GM19351 (cell line): ENCODE data around the gene VSTM4.
A peak's percentile ranks its signal among the peaks of the same experiment; 100 is the strongest.

Experiments used
- ATAC-seq: cut with Tn5 transposase; IDR thresholded peaks from one replicate; pipeline ENCODE4 v1.9.1; 2021; ENCODE audit warnings: mild to moderate bottlenecking, moderate library complexity; ENCODE audit not compliant: unreplicated experiment

VSTM4 gene

DNA sequence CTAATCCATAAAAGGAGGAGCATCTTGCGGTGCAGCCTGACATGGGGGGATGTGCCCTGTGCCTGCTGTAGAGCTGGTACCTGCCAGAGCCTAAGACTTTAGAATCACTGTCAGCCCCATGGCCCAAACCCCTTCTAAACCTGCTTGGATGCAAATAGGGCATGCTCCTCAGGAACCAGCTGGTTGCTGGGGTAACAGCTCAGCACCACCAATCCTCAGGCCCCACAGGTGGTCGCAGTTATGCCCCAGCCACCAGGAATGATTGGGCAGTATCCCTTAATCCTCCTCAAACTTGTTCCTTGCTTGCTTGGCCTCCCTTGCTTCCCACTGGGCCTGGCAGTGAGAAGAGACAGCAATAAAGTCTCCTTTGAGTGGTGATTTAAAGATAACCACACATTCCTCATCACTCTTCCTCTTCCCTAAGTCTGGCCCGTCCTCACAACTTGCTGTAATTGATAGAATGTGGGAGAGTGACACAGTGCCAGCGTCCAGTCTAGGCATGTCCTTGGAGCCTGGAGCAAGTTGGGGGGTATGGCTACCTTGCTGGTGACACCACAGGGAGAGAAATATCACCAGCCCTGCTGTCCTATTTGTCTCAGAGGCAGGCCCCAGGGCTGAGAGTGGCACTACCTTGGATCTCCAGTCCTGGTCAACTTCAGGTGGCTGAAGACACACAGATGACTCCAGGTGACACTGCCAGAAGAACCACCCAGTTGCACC is 43.0 kb downstream of the VSTM4 start:
- ATAC-seq = no peak

DNA sequence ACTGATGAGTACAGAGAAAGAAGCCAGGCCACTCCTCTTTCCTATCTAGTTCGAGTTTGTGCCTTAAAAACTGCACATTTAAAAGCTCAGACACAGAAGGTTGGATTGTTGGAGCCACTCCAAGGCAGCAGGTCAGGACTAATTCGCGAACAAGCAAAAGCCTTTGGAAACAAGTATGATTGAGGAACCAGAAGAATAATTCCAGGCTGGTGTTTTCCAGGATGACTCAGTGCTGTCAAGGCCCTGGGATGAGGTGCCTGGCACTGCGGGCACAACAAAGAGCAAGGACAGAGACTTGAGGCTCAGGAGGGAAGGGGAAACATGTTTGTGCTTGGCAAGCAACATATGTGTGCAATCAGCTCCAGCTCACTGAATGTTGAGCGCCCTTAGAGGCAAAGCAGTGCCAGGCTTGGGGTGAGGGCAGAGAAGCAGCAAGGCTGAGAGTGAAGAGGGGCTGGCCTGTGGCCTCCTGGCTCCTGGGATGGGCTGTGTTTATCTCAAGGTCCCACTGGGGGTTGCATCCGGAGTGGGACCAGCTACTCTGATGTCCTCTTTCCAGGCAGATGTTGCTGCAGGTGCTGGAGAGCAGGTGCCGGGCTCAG is 44.1 kb downstream of the VSTM4 start:
- ATAC-seq = no peak

DNA sequence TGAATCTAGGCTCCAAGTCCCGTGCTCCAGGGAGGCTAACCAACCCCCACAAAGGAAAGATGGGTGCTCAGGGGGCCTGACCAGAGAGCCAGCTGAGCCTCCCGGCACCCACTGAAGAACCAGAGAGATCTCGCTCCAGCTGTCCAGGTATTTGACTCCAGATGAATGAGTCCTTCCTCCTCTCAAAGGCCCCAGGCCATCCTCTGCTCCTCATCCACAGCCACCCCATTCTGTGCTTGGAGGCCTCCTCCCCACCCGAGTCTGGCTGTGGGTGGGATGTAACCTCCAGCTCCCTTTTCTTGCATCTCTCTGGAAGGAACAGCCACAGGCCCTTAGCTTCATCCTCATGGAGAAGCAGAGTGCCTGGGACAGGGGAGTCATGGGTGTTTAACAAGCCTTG is 44.6 kb downstream of the VSTM4 start:
- no peak for ATAC-seq

DNA sequence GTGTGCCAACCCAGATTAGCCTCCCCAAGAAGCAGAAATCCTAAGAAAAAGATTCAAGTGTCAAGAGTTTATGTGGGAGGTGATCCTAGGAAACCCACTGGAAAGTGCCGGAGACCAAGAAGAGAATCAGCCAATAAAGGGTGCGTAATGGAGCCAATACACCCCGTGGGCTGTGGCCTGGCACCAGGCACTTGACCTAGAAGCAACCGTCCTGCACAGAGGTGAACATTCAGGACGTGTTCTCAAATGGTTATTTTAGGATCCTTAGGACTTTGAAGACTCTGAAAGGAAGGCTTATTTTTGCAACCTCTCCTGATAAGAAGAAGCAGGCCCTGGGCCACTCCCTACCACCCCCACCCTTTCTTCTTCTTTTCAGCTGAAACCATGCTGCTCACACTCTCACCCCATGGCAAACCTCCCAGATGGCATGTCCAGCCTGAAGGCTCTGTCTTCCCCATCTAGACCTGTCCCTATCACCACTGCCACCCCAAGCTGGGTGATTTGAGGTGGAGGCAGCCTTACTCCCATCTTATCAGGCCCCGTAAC is 46.6 kb downstream of the VSTM4 start:
- ATAC-seq = no peak

DNA sequence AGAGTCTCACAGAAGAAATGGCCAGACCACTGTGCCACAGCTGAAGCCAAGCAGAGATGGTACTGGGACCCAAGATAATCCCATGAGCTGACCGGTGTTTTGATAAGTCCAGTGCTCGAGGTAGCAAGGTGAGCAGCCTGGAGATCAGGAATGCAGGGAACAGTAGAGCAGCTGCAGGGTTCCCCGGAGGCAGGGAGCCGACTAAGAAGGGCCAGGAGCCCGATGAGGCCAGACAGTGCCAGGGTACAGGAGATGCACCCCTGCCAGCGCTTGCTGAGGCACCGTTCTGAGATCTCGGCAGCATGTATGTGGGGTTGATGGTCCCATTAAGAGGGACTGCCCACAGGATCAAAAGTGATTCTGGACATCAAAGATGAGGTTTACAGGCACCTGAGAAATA is 47.1 kb downstream of the VSTM4 start:
- ATAC-seq = no peak

DNA sequence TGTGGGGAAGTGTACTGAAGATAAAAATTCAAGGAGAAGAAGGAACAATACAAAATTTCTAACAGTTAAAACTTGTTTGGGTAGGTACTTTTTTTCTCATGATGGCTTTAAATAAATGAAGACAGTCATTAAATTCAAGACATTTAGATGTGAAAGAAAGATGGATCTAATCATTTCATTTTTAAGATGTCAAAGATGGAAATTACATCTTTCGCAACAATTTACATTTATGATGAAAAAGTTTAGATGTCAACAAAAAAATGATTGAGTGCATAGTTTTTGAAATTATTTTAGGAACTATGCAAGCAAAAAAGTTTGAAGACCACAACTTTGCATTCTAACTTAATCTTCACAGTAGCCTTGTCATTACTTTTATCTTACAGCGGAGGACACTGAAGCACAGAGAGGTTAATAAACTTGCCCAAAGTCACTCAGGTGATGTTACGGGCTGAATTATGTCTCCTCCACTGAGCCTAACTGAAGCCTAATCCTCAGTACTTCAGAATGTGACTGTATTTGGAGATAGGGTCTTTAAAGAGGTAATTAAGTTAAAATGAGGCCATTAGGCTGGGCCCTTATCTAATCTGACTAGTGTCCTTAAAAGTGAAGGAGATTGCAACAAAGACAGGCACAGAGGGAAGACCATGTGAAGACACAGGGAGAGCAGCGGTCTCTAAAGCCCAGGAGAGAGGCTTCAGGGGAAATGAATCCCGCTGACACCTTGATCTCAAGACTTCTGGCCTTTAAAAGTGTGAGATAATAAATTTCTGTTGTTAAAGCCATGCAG is 48.2 kb downstream of the VSTM4 start:
- ATAC-seq = no peak

DNA sequence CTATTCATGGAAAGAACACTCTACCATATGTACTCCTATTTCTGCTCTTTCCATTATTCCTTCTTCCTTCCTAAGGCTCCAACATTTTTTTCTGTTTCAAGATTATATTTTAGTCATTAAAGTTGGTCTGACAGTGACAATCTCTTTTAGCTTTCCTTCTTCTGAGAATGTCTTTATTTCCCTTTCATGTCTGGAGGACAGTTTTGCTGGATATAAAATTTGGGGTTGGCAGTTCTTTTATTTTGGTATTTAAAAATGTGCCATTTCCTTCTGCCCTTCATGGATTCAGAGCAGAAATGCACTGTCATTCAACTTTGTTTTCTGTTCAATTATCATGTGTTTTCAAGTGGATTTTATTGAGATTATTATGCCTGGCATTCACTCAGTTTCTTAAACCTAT is 53.1 kb downstream of the VSTM4 start:
- no peak for ATAC-seq

DNA sequence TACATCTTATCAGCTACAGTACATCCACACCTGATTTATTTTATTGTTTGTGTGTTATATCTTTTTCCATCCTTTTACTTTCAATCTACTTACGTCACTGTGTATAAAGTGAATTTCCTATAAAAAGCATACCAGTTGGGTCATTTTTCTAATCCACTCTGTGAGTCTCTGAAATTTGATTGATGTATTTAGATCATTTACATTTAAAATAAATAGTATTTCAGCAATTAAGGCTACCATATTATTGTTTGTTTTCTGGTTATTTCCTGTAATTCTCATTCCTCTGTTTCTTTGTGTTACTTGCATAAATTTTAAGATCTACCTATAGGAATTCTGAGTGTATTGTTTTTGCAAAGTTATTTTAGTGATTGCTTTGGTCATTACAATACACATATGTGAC is 53.7 kb downstream of the VSTM4 start:
- ATAC-seq = no peak

DNA sequence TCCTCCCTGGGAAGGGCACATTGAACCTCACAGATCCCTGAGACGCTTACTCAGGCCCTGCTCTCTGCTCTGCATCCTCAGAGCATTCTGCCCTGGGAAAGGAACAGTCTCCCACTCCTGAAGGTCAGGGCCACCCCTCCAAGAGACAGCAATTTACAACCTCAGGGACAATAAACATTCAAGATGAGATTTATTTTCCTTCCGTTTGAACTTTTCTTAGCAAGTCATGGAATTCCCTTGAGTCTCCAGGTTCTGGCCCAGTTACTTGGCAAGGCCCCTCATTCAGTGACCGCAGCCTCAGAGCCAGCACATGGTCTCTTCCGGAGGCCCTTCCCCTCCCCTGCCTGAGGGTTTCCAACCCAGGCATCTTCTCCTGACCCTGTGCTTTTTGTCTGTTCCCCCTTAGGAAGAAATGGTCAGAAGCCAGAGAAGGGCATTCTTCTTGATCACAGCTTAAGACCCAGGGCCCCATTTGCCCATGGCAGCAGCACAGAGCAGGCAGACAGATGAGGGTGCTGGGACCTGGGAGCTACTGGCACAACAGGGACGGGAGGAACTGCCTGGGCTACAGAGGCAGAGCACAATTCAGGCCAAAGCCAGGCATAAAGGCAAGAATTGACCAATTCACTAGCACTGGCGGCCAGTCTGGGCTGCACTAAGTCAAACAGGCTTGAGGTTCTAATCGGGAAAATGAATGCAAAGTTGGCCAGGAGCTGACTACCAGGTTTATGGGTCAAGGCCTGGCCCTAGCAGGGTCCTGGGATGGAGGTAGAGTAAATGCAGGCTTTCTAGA is 56.7 kb downstream of the VSTM4 start:
- ATAC-seq = no peak

DNA sequence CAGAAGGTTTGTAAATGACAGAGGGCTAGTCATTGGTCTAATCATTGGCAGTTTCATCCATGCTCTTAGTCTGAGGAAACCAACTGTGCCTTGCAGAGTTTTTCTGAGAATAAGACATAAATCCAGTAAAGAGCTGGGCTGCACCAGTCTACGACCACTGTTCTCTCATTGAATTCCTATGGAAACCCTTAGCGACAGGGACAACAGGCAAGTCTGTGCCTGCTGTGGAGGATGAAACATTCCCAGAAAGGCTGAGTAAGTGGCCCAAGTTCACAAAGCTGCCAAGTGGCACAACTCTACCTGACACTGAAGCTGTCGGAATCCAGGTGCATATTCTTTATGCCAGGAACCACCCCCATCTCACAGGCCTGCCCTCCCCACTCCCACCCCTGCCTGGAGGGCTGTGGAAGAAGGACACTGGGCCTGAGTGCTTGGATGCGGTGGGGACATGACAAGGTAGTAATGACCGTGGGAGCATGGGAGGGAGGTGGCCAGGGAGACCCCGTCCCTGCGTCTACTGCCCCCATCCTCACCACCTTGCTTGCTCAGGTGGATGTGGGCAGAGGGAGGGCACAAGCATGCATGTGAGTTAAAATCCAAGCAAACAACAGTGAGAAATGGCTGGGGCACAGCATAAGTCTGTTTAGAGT is 58.0 kb downstream of the VSTM4 start:
- ATAC-seq = no peak

DNA sequence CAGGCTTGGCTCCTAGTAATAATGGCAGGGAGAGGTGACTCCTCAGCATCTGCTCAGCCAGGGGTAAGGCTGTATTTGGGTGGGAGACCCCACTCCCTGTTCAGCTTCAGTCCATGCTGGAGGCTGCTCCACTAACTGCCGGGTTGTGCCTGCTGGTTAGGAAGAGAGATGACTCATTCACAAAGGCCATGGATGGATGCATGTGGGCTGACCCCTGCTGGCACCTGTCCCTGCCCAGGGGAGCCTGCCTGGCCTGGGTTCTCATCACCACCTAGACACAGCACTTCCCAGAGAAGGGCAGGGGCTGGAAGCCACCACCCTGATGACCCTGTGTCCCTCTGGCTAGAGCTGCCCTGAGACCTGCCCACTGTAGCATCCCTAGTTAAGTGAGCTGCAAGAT is 59.0 kb downstream of the VSTM4 start:
- ATAC-seq = no peak

DNA sequence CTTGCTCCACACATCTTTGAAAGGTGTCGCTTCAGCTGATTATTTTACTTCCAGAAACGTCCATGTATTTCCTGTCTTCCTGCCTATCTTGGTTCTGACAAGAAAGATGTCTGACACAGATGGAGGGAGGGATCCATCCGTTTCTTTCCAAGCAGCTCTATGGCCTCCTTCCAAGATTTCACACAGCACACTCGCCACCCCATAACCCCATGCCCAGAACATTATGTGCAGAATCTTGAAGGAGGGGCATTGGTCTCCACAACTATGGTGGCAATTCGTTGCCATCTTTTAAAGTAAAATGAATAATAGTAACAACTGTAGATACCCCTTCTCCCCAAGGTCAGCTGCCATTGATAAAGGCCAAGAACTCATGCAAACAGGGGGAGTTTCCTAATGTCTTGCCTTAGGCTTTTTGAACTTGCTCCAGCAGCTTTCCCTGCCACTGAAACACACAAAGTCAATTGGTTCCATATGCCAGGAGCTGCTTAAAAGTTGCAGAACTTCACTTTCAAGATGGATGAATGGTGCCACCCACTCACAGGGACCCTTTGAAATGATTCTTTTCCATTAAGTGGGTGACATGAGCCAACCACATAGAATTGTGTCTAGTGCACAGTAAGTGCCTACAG is 60.0 kb downstream of the VSTM4 start:
- no peak for ATAC-seq

DNA sequence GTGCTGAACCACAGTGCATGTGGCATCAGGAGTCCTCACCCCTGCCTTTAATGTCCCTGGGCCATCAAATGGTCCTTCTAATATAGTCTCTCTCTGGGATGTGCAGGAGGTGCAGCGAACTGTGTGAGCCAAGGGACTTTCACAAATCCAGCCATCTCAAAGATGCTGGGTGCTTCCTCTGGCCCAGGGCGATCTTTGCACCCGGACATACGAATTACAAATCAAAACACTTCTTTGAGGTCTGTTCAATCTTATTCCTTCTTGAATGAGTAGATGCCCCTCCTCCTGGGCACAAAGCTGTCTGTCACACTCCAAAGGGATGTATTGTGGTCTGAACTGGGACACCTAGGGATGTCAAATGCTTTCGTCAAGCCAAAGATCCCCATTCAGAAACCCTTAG is 60.6 kb downstream of the VSTM4 start:
- ATAC-seq = no peak

DNA sequence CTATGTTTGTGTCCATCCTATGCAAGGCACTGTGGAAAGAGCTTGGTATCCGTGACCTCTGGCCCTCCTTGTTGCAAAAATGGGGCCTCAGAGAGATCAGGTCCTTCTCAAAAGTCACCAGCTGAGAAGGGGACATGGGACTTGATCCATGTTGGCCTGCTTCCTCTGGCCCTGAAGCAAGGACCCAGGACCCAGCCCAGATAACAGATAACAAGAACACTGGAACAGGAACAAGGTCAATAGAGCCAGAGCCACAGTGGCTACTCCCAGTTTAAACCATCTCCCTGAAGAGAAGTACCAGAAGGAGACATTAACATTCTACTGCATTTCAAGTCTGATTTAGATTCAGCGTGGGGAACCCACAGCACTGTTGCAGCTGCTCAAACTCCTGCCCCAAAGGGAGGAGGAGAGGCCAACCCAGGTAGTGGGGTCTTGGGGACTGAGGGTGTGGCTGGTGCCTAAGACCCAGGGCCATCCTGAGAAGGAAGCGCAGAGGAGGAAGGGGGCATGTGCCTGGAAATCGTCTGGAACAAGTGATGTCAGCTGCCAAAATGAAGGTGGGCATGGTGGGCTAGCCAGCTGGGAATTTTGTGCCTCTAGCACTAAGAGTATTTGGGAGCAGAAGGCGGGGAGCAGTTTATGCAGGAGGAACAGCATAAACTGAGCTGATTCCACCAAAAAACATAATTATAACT is 61.2 kb downstream of the VSTM4 start:
- ATAC-seq = no peak

DNA sequence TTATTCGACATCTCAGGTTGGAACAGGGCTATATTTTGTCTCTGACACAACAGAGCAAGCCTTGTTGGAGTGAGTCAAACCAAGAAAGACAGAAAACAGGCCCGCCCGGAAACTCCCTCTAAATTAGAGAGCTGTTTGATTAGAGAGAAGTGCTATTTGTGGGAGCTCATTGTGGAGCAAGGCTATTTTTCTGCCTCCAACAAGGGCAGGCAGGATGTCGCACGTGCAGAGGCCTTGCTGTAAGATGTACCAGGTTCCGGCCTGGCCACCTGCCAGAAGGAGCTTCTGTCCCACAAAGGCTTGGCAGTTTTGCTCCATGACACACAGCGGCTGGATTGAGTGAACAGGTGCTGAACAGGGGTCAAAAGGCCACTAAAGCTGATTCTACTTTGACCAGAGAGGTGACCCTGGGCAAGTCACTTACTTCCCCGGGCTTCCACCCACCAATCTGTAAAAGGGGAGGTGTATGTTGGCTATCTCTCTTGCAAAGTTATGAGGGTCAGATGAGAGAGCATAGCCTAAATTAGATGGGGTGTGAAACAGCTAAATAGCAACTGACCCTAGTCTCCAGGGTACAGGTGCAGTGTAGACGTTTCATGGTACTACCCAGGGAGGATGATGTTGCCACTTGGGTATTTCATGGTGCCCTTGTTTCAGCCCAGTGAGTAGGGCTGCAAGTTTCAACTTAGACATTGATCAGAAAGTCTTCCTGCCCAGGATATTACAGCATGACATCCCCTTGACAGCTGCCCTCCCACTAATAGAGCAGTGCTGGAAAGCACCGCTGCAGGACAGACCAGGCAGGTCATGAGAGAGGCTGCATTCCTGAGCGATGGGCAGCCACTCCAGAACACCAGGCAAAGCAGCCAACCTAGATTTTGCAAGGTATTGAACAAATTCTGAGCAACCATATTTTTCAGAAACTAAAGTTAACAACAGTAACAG is 62.0 kb downstream of the VSTM4 start:
- peak; percentile 83 for ATAC-seq

DNA sequence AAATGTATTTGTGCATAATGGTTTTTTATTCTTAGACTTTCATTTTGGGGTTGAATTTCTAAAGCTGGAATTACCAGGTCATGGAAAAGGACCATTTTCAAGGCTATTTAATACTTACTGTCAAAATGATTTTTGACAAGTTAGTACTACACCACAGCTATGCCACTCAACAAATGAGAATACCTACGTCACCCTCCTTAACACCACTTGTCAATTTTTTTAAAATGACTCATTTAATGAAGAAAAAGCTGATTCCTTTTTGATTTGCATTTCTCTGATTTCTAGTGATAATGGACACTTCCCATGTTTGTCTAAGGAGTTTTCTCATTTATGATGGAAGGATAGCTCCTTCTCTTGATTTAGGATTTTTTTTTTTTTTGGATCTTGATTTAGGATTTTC is 63.3 kb downstream of the VSTM4 start:
- no peak for ATAC-seq

DNA sequence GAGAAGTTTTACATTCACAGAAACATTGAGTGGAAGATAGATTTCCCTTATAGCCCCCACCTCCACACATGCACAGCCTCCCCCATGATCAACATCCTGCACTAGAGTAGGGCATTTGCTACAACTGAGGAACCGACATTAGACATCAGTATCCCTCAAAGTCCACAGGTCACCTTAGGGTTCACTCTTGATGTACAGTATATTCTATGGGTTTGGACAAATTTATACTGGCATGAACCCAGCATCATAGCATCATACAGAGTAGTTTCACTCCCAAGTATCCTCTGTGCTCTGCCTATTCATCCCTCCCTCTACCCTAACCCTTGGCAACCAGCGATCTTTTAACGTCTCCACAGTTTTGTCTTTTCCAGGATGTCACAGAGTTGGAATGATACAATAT is 64.4 kb downstream of the VSTM4 start:
- no peak for ATAC-seq

DNA sequence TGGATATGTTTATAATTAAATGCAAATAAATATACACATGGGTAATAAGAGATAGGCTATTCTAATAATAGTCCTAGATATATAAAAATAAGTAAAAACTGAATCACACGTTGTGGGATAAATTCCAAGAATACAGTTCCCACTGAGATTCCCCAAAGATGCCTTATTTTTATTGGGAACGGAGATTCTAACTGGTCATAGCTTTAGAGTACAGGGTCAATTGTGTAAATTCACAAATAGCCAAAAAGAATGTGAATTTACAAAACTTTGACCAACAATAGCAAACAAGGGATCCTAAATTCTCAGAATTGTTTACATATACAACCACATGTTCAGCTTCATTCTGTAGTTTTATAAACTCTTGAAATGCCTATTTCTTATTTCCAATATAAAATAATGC is 65.0 kb downstream of the VSTM4 start:
- ATAC-seq = no peak
